K562 (cell line): ENCODE data around the gene TMOD2. TPM values are rescaled to one million over a fixed set of nuclear protein-coding genes. Genes with fewer than 3 reads are reported as not detected.
A peak's percentile ranks its signal among the peaks of the same experiment; 100 is the strongest.

ENCODE experiments used
- ATAC-seq: fragments of 200-7000 bp; cut with Tn5 transposase; 3 replicates; pipeline ENCODE4 v1.9.1; 2020; ENCODE audit warnings: moderate library complexity
- Bru-seq: library from RNA; stranded (reverse); fragments of 400-500 nt; gene quantifications from one replicate; lab custom pipeline; 2021; lab: Mats Ljungman, UMichigan
- BruChase-seq, 2 experiments: library from RNA; stranded (reverse); fragments of 400-500 nt; gene quantifications; one replicate each; lab custom pipeline; 2021; lab: Mats Ljungman, UMichigan
- BruUV-seq: library from RNA; stranded (reverse); fragments of 400-500 nt; replicated peaks from 2 replicates; lab custom pipeline; 2021; lab: Mats Ljungman, UMichigan
- CTCF ChIA-PET: fragments of 300-600 bp; formaldehyde crosslinking; extraction: SDS; loops from one replicate; lab custom pipeline; 2021; ENCODE audit warnings: low intra/inter-chr PET ratio; lab: Yijun Ruan, JAX
- POLR2A ChIA-PET: fragments of 300-600, 350-650 bp; sonication (Branson Sonifier 250); formaldehyde crosslinking; extraction: SDS; loops from one replicate; lab custom pipeline; 2021; ENCODE audit warnings: antibody characterized with exemption, inconsistent platforms; lab: Yijun Ruan, JAX
- DNase-seq, 4 experiments: peaks; one replicate each; pipeline versions ENCODE4 v3.0.0 to v3.0.0-alpha.2; 2011 to 2018; ENCODE audit warnings: low spot score in 3 of 4, mixed read lengths in 3 of 4; ENCODE audit errors: extremely low read depth in 1 of 4
- FAIRE-seq: peaks from 2 replicates; lab custom pipeline; 2011; peaks lifted over from hg19 to GRCh38; lab: Jason Lieb, UNC
- H2AFZ ChIP-seq: 2 replicates; pipeline ENCODE4 v1.6.0; 2011; ENCODE audit warnings: low read depth, low read length, control low read depth, inconsistent platforms
- H3K27ac ChIP-seq: fragments of 200-600 bp; 3 replicates; pipeline ENCODE4 v1.8.0; 2011; ENCODE audit warnings: low read depth, mild to moderate bottlenecking, control low read depth, inconsistent platforms, low read length, moderate library complexity, mixed read lengths; ENCODE audit errors: extremely low read depth
- H3K27me3 ChIP-seq, 2 experiments: fragments of 300-600 bp in 1 of 2; 2 replicates in 1 of 2; 3 replicates in 1 of 2; pipeline versions ENCODE4 v1.6.0 to v1.8.0; 2011; ENCODE audit warnings: inconsistent platforms in 2 of 2, low read length in 2 of 2, mild to moderate bottlenecking in 1 of 2, mixed read lengths in 1 of 2, moderate library complexity in 1 of 2; ENCODE audit not compliant: control insufficient read depth in 2 of 2, insufficient read depth in 2 of 2
- H3K36me3 ChIP-seq: fragments of 300-600 bp; 3 replicates; pipeline ENCODE4 v1.8.0; 2011; ENCODE audit warnings: mild to moderate bottlenecking, low read length, inconsistent platforms; ENCODE audit not compliant: control insufficient read depth, insufficient read depth
- H3K4me1 ChIP-seq, 2 experiments: fragments of 200-600 bp in 1 of 2; replicated peaks in 1 of 2; 2 replicates in 1 of 2; 3 replicates in 1 of 2; pipeline versions ENCODE4 v1.5.1 to v1.8.0; 2011; ENCODE audit warnings: inconsistent platforms in 2 of 2, low read length in 2 of 2, mild to moderate bottlenecking in 1 of 2, mixed read lengths in 1 of 2, moderate library complexity in 1 of 2; ENCODE audit not compliant: control insufficient read depth in 2 of 2, insufficient read depth in 2 of 2
- H3K4me2 ChIP-seq: 2 replicates; pipeline ENCODE4 v1.6.1; 2011; ENCODE audit warnings: low read length, control low read depth, inconsistent platforms, mixed read lengths; ENCODE audit not compliant: insufficient read depth
- H3K4me3 ChIP-seq: fragments of 200-600 bp; sonication (generic), shearing (Covaris generic); 2 replicates; pipeline ENCODE4 v1.5.1; 2016; ENCODE audit warnings: control low read depth, inconsistent platforms
- H3K79me2 ChIP-seq: fragments of 200-600 bp; 3 replicates; pipeline ENCODE4 v1.8.0; 2011; ENCODE audit warnings: low read length, inconsistent platforms; ENCODE audit not compliant: control insufficient read depth, insufficient read depth
- H3K9ac ChIP-seq, 2 experiments: 2 replicates each; pipeline versions ENCODE4 v1.6.0 to v1.6.1; 2011; ENCODE audit warnings: low read depth in 2 of 2, low read length in 2 of 2, control low read depth in 1 of 2, inconsistent platforms in 1 of 2, mild to moderate bottlenecking in 1 of 2, mixed read lengths in 1 of 2; ENCODE audit not compliant: insufficient read depth in 1 of 2
- H3K9me1 ChIP-seq: one replicate; pipeline ENCODE4 v1.6.0; 2011; ENCODE audit warnings: inconsistent platforms, mild to moderate bottlenecking, low read length, moderate library complexity; ENCODE audit not compliant: control insufficient read depth, insufficient read depth
- H3K9me3 ChIP-seq: replicated peaks from 2 replicates; pipeline ENCODE4 v1.5.1; 2011; ENCODE audit warnings: low read depth, low read length, inconsistent platforms; ENCODE audit not compliant: control insufficient read depth, insufficient read depth
- H4K20me1 ChIP-seq: replicated peaks from 2 replicates; pipeline ENCODE4 v1.6.1; 2011; ENCODE audit warnings: low read length, inconsistent platforms, mixed read lengths; ENCODE audit not compliant: control insufficient read depth, insufficient read depth
- CCNT2 ChIP-seq: IDR thresholded peaks from 2 replicates; pipeline ENCODE4 v1.6.1; 2011; ENCODE audit warnings: borderline replicate concordance, low read depth, mild to moderate bottlenecking, moderate library complexity, mixed read lengths, low read length; ENCODE audit not compliant: insufficient read length; ENCODE audit errors: extremely low read depth
- CHCHD3 ChIP-seq: fragments of 250-450 bp; sonication (Bioruptor Pico); IDR thresholded peaks from 2 replicates; pipeline ENCODE4 v2.1.2; 2022; ENCODE audit warnings: mild to moderate bottlenecking
- CREM ChIP-seq: IDR thresholded peaks from 2 replicates; pipeline ENCODE4 v1.6.1; 2014; ENCODE audit warnings: antibody characterized with exemption, low read depth
- HNRNPK ChIP-seq: fragments of 200-400 bp; formaldehyde crosslinking; IDR thresholded peaks from one replicate; pipeline ENCODE4 v1.6.1; 2018; ENCODE audit warnings: mild to moderate bottlenecking, low read depth, low read length; ENCODE audit not compliant: poor library complexity, severe bottlenecking
- KDM1A ChIP-seq, 2 experiments: fragments of 450-650 bp; IDR thresholded peaks; 2 replicates each; pipeline ENCODE4 v1.6.1; 2016; ENCODE audit warnings: mild to moderate bottlenecking in 2 of 2
- SUPT5H ChIP-seq: fragments of 450-650 bp; IDR thresholded peaks from 2 replicates; pipeline ENCODE4 v1.6.1; 2016
- WGBS: fragments of 100-300 bp; shearing (Covaris generic); methylation state at CpG from one replicate; pipeline ENCODE4 v1.1.6; 2016; ENCODE audit warnings: low coverage, mixed read lengths; ENCODE audit not compliant: insufficient coverage; ENCODE audit errors: missing lambda C conversion rate; 5-methylcytosine and 5-hydroxymethylcytosine counted together
- in situ Hi-C: fragments of 300-500 bp; cut with MboI; formaldehyde crosslinking; loops from 4 replicates; pipeline ENCODE4 v1.15.0; 2018; ENCODE audit warnings: inconsistent platforms, mixed read lengths
- intact Hi-C: fragments of 100-400 bp; cut with micrococcal nuclease; formaldehyde crosslinking; loops from 2 replicates; pipeline ENCODE4 v1.14.2; 2022
- long read RNA-seq, 3 experiments: library from polyadenylated mRNA in 2 of 3; library from RNA in 1 of 3; unstranded in 2 of 3; stranded (forward) in 1 of 3; transcript quantifications; one replicate each; pipeline ENCODE4 v2.0.0, GENCODE V29; 2019 to 2022
- polyA minus RNA-seq, 3 experiments: library from RNA; depleted of rRNA, polyadenylated mRNA; stranded (reverse); fragments of >200 nt; gene quantifications; 2 replicates each; pipeline ENCODE4 v1.2.3, GENCODE V29; 2011
- polyA plus RNA-seq, 8 experiments: library from polyadenylated mRNA; depleted of rRNA in 4 of 8; stranded (reverse) in 5 of 8; unstranded in 3 of 8; fragments of >200 nt; fragmentation: Nextera tagmentation in 2 of 8; fragmentation: Illumina TruSeq in 1 of 8; extraction: Ambion mirVana in 2 of 8; extraction: Trizol in 1 of 8; gene quantifications; 2 replicates each; pipeline versions ENCODE4 v1.2.1 to v1.2.3, GENCODE V29; 2011 to 2014; ENCODE audit warnings: inconsistent platforms in 1 of 8, missing spikeins in 1 of 8
- total RNA-seq, 7 experiments: library from RNA; depleted of rRNA in 6 of 7; stranded (reverse); fragments of >200 nt in 6 of 7; fragmentation: Illumina TruSeq in 2 of 7; extraction: Trizol in 2 of 7; gene quantifications; 2 replicates each; pipeline versions ENCODE4 v1.2.1 to v1.2.3, GENCODE V29; 2011 to 2021; ENCODE audit warnings: low replicate concordance in 1 of 7
- TF ChIP-seq, protein P1 (sequence below): conservative IDR thresholded peaks from 2 replicates; pipeline ENCODE4 v1.6.1; 2011; ENCODE audit warnings: low read depth, mild to moderate bottlenecking, low read length; ENCODE audit not compliant: control insufficient read depth
- TF ChIP-seq, protein P2 (sequence below), 2 experiments: fragments of 200-800 bp in 1 of 2; sonication (Bioruptor generic) in 1 of 2; sonication (generic) in 1 of 2; formaldehyde crosslinking in 1 of 2; IDR thresholded peaks in 1 of 2; conservative IDR thresholded peaks in 1 of 2; 2 replicates each; pipeline versions ENCODE4 v1.5.0 to v1.6.1; 2016 to 2020; ENCODE audit warnings: missing compliant biosample characterization in 1 of 2, missing genetic modification characterization in 1 of 2, missing genetic modification reagents in 1 of 2
- TF ChIP-seq, protein P3 (sequence below): fragments of 250-450 bp; sonication (Bioruptor Pico); IDR thresholded peaks from 2 replicates; pipeline ENCODE4 v1.4.0; 2020; ENCODE audit warnings: mild to moderate bottlenecking

The TMOD2 gene
- total RNA-seq (2011; cell fraction: chromatin; rRNA removed; ENCODE audit: low replicate concordance): 3.1 and 8.1 TPM in 2 replicates
- 0.83 and 1.4 TPM in 2 replicates for total RNA-seq (2011; cell fraction: nucleolus; rRNA removed)
- 5.7 and 14.4 TPM in 2 replicates for total RNA-seq (2011; cell fraction: nucleoplasm; rRNA removed)
- total RNA-seq (2014; rRNA removed): 2.2 TPM in 2 replicates
- 3.8 and 4.8 TPM in 2 replicates for total RNA-seq (2014; rRNA removed; fragmentation: Illumina TruSeq; extraction: Trizol)
- total RNA-seq (2015; rRNA removed; fragmentation: Illumina TruSeq; extraction: Trizol): 3.3 and 3.6 TPM in 2 replicates
- total RNA-seq (2021): 3.2 and 3.4 TPM in 2 replicates
- 2.3 and 3.6 TPM in 2 replicates for polyA plus RNA-seq (2011; rRNA removed)
- polyA plus RNA-seq (2011; cell fraction: cytosol; rRNA removed): 0.57 and 1.1 TPM in 2 replicates
- 2.7 and 2.9 TPM in 2 replicates for polyA plus RNA-seq (2011; cell fraction: nucleus; rRNA removed)
- polyA plus RNA-seq (2012): 1.7 and 4.4 TPM in 2 replicates
- polyA plus RNA-seq (2014; fragmentation: Illumina TruSeq; extraction: Trizol): 2.7 and 3.0 TPM in 2 replicates
- under 1 TPM; 0.49 to 0.85 TPM for polyA plus RNA-seq (2014; fragmentation: Nextera tagmentation; extraction: Ambion mirVana)
- 2.1 and 3.3 TPM in 2 replicates for polyA plus RNA-seq (2014; rRNA removed)
- polyA minus RNA-seq (2011; rRNA and poly(A)+ RNA removed): 2.3 and 3.5 TPM in 2 replicates
- 0.91 and 1.7 TPM in 2 replicates for polyA minus RNA-seq (2011; cell fraction: cytosol; rRNA and poly(A)+ RNA removed)
- 1.8 and 1.9 TPM in 2 replicates for polyA minus RNA-seq (2011; cell fraction: nucleus; rRNA and poly(A)+ RNA removed)
- Bru-seq, nascent RNA: percentile 54 among the genes with signal in this experiment
- BruChase-seq, experiment 1, labeled RNA remaining after a 2-hour chase: percentile 53 among the genes with signal in this experiment
- percentile 57 among the genes with signal in this experiment for BruChase-seq, experiment 2, labeled RNA remaining after a 6-hour chase
- long read RNA-seq, experiment 1, full-length matches to known transcripts: 1 of 21 reads
- long read RNA-seq, experiment 1, partial matches to known transcripts: 0 of 21 reads
- long read RNA-seq, experiment 1, other reads (novel, unspliced or antisense): 20 of 21 reads
- long read RNA-seq, experiment 2, partial matches to known transcripts: 0 of 1 reads
- long read RNA-seq, experiment 2, other reads (novel, unspliced or antisense): 1 of 1 reads
- long read RNA-seq, experiment 3, partial matches to known transcripts: 1 of 2 reads
- long read RNA-seq, experiment 3, other reads (novel, unspliced or antisense): 1 of 2 reads

DNA sequence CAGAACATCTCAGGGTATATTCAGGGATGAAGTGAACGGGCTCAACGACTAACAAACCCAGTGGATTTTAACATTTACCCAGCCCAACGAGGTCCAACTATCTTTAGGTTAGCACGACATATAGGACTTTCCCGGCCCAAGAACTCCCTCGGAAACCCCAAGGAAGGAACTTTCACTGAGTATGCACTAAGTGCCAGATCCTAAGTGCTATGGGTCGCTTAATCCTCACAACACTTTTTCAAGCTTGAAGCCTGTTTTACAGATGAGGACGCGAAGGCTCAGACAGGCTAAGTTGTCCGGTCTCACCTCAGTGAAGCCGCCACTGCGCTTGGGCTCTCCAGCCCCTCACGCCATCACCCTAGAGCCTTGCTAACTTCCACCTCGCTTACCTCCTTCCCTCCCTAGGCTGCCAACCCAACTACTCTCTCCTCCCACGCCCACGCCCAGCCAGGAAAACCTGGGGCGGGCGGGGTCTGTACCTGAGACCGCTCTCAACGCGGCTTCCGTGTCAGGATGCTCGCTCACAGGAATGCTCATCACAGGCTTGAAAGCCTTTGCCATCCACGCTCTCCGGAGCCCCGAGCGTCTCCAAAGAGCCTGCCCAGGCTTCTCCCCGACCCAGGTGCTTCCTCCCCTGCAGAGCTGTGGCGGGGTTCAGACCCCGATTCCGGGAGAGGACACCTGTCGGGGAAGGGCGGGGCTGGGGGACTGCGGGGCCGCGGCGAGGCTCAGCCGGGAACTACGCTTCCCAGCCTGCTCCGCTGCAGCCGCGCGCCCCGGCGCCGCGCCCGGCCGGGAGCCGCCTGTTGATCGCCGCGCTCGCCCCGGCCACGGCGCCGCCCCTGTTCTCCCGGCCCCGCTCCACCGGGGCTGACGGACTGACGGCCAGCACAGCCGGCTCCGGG lies at the start of gene TMOD2:
Gene TMOD2 (plus strand): TSS at position 806 of the 905 bp plus-strand sequence. CDS start 14,845 bp downstream, outside the sequence.
- FAIRE-seq (no peak), ATAC-seq (peak; percentile 91), DNase-seq (peak; percentile 66 to 73 (median 70))
- Histone ChIP-seq H4K20me1 (no peaks in the 10 kb centered on the region), H3K27me3 (no peaks in the 10 kb centered on the region; a peak in 1 of 5 replicates), H3K27ac (no peak within 1 kb of the TSS; the same call in 2 of the 3 replicates), H3K4me3 (peak within 1 kb of the TSS; percentile 64), H3K4me1 (peaks cover 13 to 17% of the 10 kb centered on the region in 2 experiments; a peak in 4 of 5 replicates), H3K79me2 (no peaks in the 10 kb centered on the region; the same call in 2 of the 3 replicates), H3K4me2 (peak within 1 kb of the TSS; percentile 80), H3K36me3 (no peaks in the 10 kb centered on the region; the same call in 1 of the 3 replicates), H3K9me3 (no peaks in the 10 kb centered on the region), H3K9me1 (no peaks in the 10 kb centered on the region), H3K9ac (peak within 1 kb of the TSS; percentile 16 to 90; a peak in 3 of 4 replicates), H2AFZ (peak within 1 kb of the TSS; percentile 92)
- no TSS peak for BruUV-seq
- in situ Hi-C loops: no loop called here
- CTCF ChIA-PET: no interaction called here
- intact Hi-C loops: no loop called here
- 16% methylated on average over 45 of the region's 65 CpGs for WGBS
- POLR2A ChIA-PET: interaction anchor here (0.6 kb wide), 2 partner anchors 14 kb away, joined by 3 to 4 read pairs; partner anchors contain the start of gene LYSMD2
- TF ChIP-seq, protein P1, sequence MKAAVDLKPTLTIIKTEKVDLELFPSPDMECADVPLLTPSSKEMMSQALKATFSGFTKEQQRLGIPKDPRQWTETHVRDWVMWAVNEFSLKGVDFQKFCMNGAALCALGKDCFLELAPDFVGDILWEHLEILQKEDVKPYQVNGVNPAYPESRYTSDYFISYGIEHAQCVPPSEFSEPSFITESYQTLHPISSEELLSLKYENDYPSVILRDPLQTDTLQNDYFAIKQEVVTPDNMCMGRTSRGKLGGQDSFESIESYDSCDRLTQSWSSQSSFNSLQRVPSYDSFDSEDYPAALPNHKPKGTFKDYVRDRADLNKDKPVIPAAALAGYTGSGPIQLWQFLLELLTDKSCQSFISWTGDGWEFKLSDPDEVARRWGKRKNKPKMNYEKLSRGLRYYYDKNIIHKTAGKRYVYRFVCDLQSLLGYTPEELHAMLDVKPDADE: 0 out of 2 replicates have a peak, but pooled peaks have one; percentile 65
- TF ChIP-seq CHCHD3 (no peak), KDM1A (IDR thresholded peaks at IDR 0.05) (peak; percentile 34 to 37; a peak in 2 of 4 replicates), CREM (0 out of 2 replicates have a peak, but pooled peaks have one; percentile 8), SUPT5H (no peak), HNRNPK (no peak), CCNT2 (peak; percentile 23)
- TF ChIP-seq, protein P2, sequence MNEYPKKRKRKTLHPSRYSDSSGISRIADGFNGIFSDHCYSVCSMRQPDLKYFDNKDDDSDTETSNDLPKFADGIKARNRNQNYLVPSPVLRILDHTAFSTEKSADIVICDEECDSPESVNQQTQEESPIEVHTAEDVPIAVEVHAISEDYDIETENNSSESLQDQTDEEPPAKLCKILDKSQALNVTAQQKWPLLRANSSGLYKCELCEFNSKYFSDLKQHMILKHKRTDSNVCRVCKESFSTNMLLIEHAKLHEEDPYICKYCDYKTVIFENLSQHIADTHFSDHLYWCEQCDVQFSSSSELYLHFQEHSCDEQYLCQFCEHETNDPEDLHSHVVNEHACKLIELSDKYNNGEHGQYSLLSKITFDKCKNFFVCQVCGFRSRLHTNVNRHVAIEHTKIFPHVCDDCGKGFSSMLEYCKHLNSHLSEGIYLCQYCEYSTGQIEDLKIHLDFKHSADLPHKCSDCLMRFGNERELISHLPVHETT (CRISPR knock-in tag; conservative IDR thresholded peaks at IDR 0.05 in 1 of 2, IDR thresholded peaks at IDR 0.05 in 1 of 2): peak in 1 of 2 experiments; percentile 91; a peak in 2 of 4 replicates
- TF ChIP-seq, protein P3, sequence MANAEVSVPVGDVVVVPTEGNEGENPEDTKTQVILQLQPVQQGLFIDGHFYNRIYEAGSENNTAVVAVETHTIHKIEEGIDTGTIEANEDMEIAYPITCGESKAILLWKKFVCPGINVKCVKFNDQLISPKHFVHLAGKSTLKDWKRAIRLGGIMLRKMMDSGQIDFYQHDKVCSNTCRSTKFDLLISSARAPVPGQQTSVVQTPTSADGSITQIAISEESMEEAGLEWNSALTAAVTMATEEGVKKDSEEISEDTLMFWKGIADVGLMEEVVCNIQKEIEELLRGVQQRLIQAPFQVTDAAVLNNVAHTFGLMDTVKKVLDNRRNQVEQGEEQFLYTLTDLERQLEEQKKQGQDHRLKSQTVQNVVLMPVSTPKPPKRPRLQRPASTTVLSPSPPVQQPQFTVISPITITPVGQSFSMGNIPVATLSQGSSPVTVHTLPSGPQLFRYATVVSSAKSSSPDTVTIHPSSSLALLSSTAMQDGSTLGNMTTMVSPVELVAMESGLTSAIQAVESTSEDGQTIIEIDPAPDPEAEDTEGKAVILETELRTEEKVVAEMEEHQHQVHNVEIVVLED (CRISPR knock-in tag): peak; percentile 78
